H1 (cell line): Measurements from ENCODE around the gene ALPI. TPM values are rescaled to one million over a fixed set of nuclear protein-coding genes. Genes with fewer than 3 reads are reported as not detected.

Experiments used
- CTCF ChIA-PET: fragments of 300-600 bp; sonication (Branson Sonifier 250); formaldehyde crosslinking; loops from one replicate; lab custom pipeline; 2021; ENCODE audit not compliant: partially characterized antibody; lab: Charles Lee
- POLR2A ChIA-PET: fragments of 300-600 bp; sonication (Branson Sonifier 250); formaldehyde crosslinking; loops from one replicate; lab custom pipeline; 2021; ENCODE audit warnings: inconsistent platforms; ENCODE audit not compliant: partially characterized antibody; lab: Charles Lee
- DNase-seq, 2 experiments: peaks; one replicate each; pipeline versions ENCODE4 v3.0.0 to v3.0.0-alpha.2; 2010 to 2022; ENCODE audit warnings: low spot score in 2 of 2, low read depth in 1 of 2, mixed read lengths in 1 of 2
- FAIRE-seq: peaks from 2 replicates; lab custom pipeline; 2011; peaks lifted over from hg19 to GRCh38; lab: Jason Lieb, UNC
- H2AFZ ChIP-seq: 2 replicates; pipeline ENCODE4 v1.8.1; 2012; ENCODE audit warnings: low read length, inconsistent platforms
- H2AK5ac ChIP-seq: 2 replicates; pipeline ENCODE4 v1.6.1; 2013; ENCODE audit warnings: low read depth, low read length
- H2BK120ac ChIP-seq: replicated peaks from 2 replicates; pipeline ENCODE3; 2013; ENCODE audit warnings: low read depth, low read length, inconsistent platforms
- H2BK12ac ChIP-seq: 2 replicates; pipeline ENCODE4 v1.6.1; 2013; ENCODE audit warnings: low read depth, low read length
- H2BK15ac ChIP-seq: 2 replicates; pipeline ENCODE4 v1.6.1; 2013; ENCODE audit warnings: low read length
- H2BK20ac ChIP-seq: 2 replicates; pipeline ENCODE4 v1.6.1; 2013; ENCODE audit warnings: low read length
- H2BK5ac ChIP-seq: 2 replicates; pipeline ENCODE4 v1.6.1; 2013; ENCODE audit warnings: low read depth, low read length
- H3K14ac ChIP-seq: 2 replicates; pipeline ENCODE4 v1.6.1; 2013; ENCODE audit warnings: inconsistent platforms; ENCODE audit not compliant: insufficient read length
- H3K18ac ChIP-seq: 2 replicates; pipeline ENCODE4 v1.6.1; 2013; ENCODE audit warnings: low read length; ENCODE audit errors: extremely low read depth
- H3K23ac ChIP-seq: 2 replicates; pipeline ENCODE4 v1.6.1; 2013; ENCODE audit warnings: inconsistent platforms; ENCODE audit not compliant: insufficient read length
- H3K23me2 ChIP-seq: 2 replicates; pipeline ENCODE4 v1.6.1; 2013; ENCODE audit warnings: low read depth, low read length
- H3K27ac ChIP-seq: 2 replicates; pipeline ENCODE4 v1.6.1; 2011; ENCODE audit warnings: low read depth, low read length, inconsistent platforms
- H3K27me3 ChIP-seq, 4 experiments: replicated peaks in 1 of 4; 1 replicate in 1 of 4; 2 replicates in 3 of 4; pipeline versions ENCODE4 v1.6.1 to v1.8.1; 2011 to 2013; ENCODE audit warnings: low read length in 3 of 4, mild to moderate bottlenecking in 3 of 4, inconsistent platforms in 2 of 4, mixed read lengths in 2 of 4, moderate library complexity in 1 of 4; ENCODE audit not compliant: control insufficient read depth in 3 of 4, insufficient read depth in 3 of 4; ENCODE audit errors: extremely low read depth in 1 of 4
- H3K36me3 ChIP-seq, 4 experiments: 2 replicates each; pipeline versions ENCODE4 v1.6.1 to v1.8.1; 2011 to 2013; ENCODE audit warnings: mild to moderate bottlenecking in 4 of 4, low read length in 3 of 4, moderate library complexity in 2 of 4, control low read depth in 1 of 4, inconsistent platforms in 1 of 4; ENCODE audit not compliant: insufficient read depth in 4 of 4, control insufficient read depth in 2 of 4
- H3K4ac ChIP-seq: replicated peaks from 2 replicates; pipeline ENCODE3; 2013; ENCODE audit warnings: low read length, low read depth, mixed read lengths, inconsistent platforms; ENCODE audit not compliant: insufficient read length
- H3K4me1 ChIP-seq, 4 experiments: replicated peaks in 1 of 4; 1 replicate in 1 of 4; 2 replicates in 3 of 4; pipeline versions ENCODE4 v1.6.1 to v1.8.1; 2011 to 2013; ENCODE audit warnings: low read length in 3 of 4, inconsistent platforms in 2 of 4, mixed read lengths in 1 of 4; ENCODE audit not compliant: insufficient read depth in 4 of 4, control insufficient read depth in 3 of 4
- H3K4me2 ChIP-seq, 2 experiments: 2 replicates each; pipeline versions ENCODE4 v1.6.1 to v1.8.1; 2011 to 2013; ENCODE audit warnings: low read depth in 2 of 2, low read length in 2 of 2, control low read depth in 1 of 2, inconsistent platforms in 1 of 2, mild to moderate bottlenecking in 1 of 2; ENCODE audit not compliant: insufficient read depth in 1 of 2
- H3K4me3 ChIP-seq, 4 experiments: fragments of 200-600, 300-600 bp in 1 of 4; sonication (generic), shearing (Covaris generic), sonication (Bioruptor Twin) in 1 of 4; 2 replicates each; pipeline versions ENCODE4 v1.5.1 to v1.8.1; 2011 to 2016; ENCODE audit warnings: low read length in 4 of 4, low read depth in 3 of 4, control low read depth in 2 of 4, inconsistent platforms in 2 of 4, mild to moderate bottlenecking in 2 of 4, mixed read lengths in 1 of 4, moderate library complexity in 1 of 4; ENCODE audit not compliant: insufficient read depth in 2 of 4; ENCODE audit errors: extremely low read depth in 1 of 4
- H3K56ac ChIP-seq: replicated peaks from 2 replicates; pipeline ENCODE3; 2013; ENCODE audit warnings: low read depth, mild to moderate bottlenecking, mixed read lengths, low read length, inconsistent platforms; ENCODE audit not compliant: insufficient read length
- H3K79me1 ChIP-seq: 2 replicates; pipeline ENCODE4 v1.6.1; 2013; ENCODE audit warnings: low read depth, low read length, control low read depth
- H3K79me2 ChIP-seq, 2 experiments: 2 replicates each; pipeline versions ENCODE4 v1.6.1 to v1.8.1; 2012 to 2013; ENCODE audit warnings: low read length in 2 of 2, mild to moderate bottlenecking in 2 of 2, inconsistent platforms in 1 of 2; ENCODE audit not compliant: insufficient read depth in 2 of 2, control insufficient read depth in 1 of 2
- H3K9ac ChIP-seq, 4 experiments: replicated peaks in 1 of 4; 1 replicate in 1 of 4; 2 replicates in 3 of 4; pipeline versions ENCODE4 v1.6.1 to v1.8.1; 2011 to 2013; ENCODE audit warnings: low read depth in 3 of 4, low read length in 3 of 4, control low read depth in 2 of 4, mild to moderate bottlenecking in 2 of 4, moderate library complexity in 2 of 4, inconsistent platforms in 1 of 4; ENCODE audit errors: extremely low read depth in 1 of 4
- H3K9me3 ChIP-seq, 2 experiments: 2 replicates each; pipeline versions ENCODE4 v1.6.1 to v1.8.1; 2012 to 2013; ENCODE audit warnings: mild to moderate bottlenecking in 2 of 2, moderate library complexity in 2 of 2, control low read depth in 1 of 2, inconsistent platforms in 1 of 2, low read depth in 1 of 2, low read length in 1 of 2, mixed read lengths in 1 of 2; ENCODE audit not compliant: insufficient read depth in 2 of 2
- H4K20me1 ChIP-seq, 2 experiments: replicated peaks in 1 of 2; 2 replicates each; pipeline versions ENCODE3 to v1.8.1; 2011 to 2013; ENCODE audit warnings: inconsistent platforms in 2 of 2, low read length in 2 of 2, mild to moderate bottlenecking in 1 of 2; ENCODE audit not compliant: insufficient read depth in 2 of 2, control insufficient read depth in 1 of 2
- H4K5ac ChIP-seq: 2 replicates; pipeline ENCODE4 v1.6.1; 2013; ENCODE audit warnings: low read length, low read depth, mixed read lengths, inconsistent platforms; ENCODE audit not compliant: insufficient read length
- H4K8ac ChIP-seq: 2 replicates; pipeline ENCODE4 v1.8.0; 2013; ENCODE audit warnings: mild to moderate bottlenecking, moderate library complexity, low read length, inconsistent platforms; ENCODE audit not compliant: insufficient read depth; ENCODE audit errors: extremely low read depth
- H4K91ac ChIP-seq: replicated peaks from 2 replicates; pipeline ENCODE3; 2013; ENCODE audit warnings: low read length, mixed read lengths, inconsistent platforms; ENCODE audit not compliant: insufficient read length
- BCL11A ChIP-seq, 2 experiments: IDR thresholded peaks; one replicate each; pipeline ENCODE4 v1.6.1; 2011; ENCODE audit warnings: low read depth in 2 of 2, low read length in 2 of 2, mild to moderate bottlenecking in 2 of 2
- HDAC2 ChIP-seq, 2 experiments: fragments of 300-600 bp in 1 of 2; sonication (generic) in 1 of 2; IDR thresholded peaks; 2 replicates each; pipeline ENCODE4 v1.6.1; 2011 to 2012; ENCODE audit warnings: low read depth in 2 of 2, low read length in 2 of 2, mild to moderate bottlenecking in 2 of 2, moderate library complexity in 2 of 2, borderline replicate concordance in 1 of 2, inconsistent platforms in 1 of 2
- HDAC6 ChIP-seq: IDR thresholded peaks from one replicate; pipeline ENCODE4 v1.7.1; 2012; ENCODE audit warnings: low read depth, mild to moderate bottlenecking, inconsistent platforms, low read length, moderate library complexity
- MAFK ChIP-seq: IDR thresholded peaks from 2 replicates; pipeline ENCODE4 v1.6.1; 2012; ENCODE audit warnings: low read depth, mild to moderate bottlenecking, improper control_type of control experiment, low read length
- PHF8 ChIP-seq: fragments of 200-600 bp; sonication (generic); conservative IDR thresholded peaks from 2 replicates; pipeline ENCODE4 v1.7.1; 2012; ENCODE audit warnings: low read depth, mild to moderate bottlenecking, inconsistent platforms, low read length, moderate library complexity
- RNF2 ChIP-seq: fragments of 200-900, 300-1000 bp; sonication (generic); IDR thresholded peaks from 2 replicates; pipeline ENCODE4 v1.7.1; 2016; ENCODE audit warnings: borderline replicate concordance, low read depth, mild to moderate bottlenecking, antibody characterized with exemption, low read length; ENCODE audit not compliant: poor library complexity, severe bottlenecking; ENCODE audit errors: missing control alignments
- SIN3A ChIP-seq, 2 experiments: IDR thresholded peaks in 1 of 2; conservative IDR thresholded peaks in 1 of 2; 2 replicates each; pipeline ENCODE4 v1.6.1; 2011 to 2012; ENCODE audit warnings: low read length in 2 of 2, improper control_type of control experiment in 1 of 2, low read depth in 1 of 2, mild to moderate bottlenecking in 1 of 2
- SP1 ChIP-seq: IDR thresholded peaks from 2 replicates; pipeline ENCODE4 v1.6.1; 2011; ENCODE audit warnings: low read depth, low read length
- SUZ12 ChIP-seq: fragments of 200-600 bp; sonication (generic); IDR thresholded peaks from 2 replicates; pipeline ENCODE4 v1.6.1; 2012; ENCODE audit warnings: mild to moderate bottlenecking, inconsistent platforms, low read length, moderate library complexity, mixed read lengths
- TBP ChIP-seq: IDR thresholded peaks from 2 replicates; pipeline ENCODE4 v1.6.1; 2011; ENCODE audit warnings: low read depth, low read length, improper control_type of control experiment
- TCF12 ChIP-seq: IDR thresholded peaks from 2 replicates; pipeline ENCODE4 v1.6.1; 2011; ENCODE audit warnings: low read depth, mild to moderate bottlenecking, low read length
- WGBS, 2 experiments: shearing (Covaris generic) in 1 of 2; methylation state at CpG; one replicate each; pipeline versions ENCODE4 v1.1.6 to v1.1.7; 2013 to 2015; ENCODE audit warnings: low lambda C conversion rate in 2 of 2, mixed read lengths in 2 of 2, inconsistent platforms in 1 of 2, low coverage in 1 of 2, missing lambda C conversion rate in 1 of 2; ENCODE audit not compliant: insufficient replicate concordance in 2 of 2, insufficient coverage in 1 of 2, insufficient read length in 1 of 2; ENCODE audit errors: extremely low coverage in 1 of 2, missing lambda C conversion rate in 1 of 2; 5-methylcytosine and 5-hydroxymethylcytosine counted together
- polyA plus RNA-seq, 7 experiments: library from polyadenylated mRNA; depleted of rRNA in 3 of 7; stranded (reverse) in 5 of 7; unstranded in 2 of 7; fragments of >200 nt in 5 of 7; fragments of 200-250 nt in 2 of 7; gene quantifications; 1 replicate in 5 of 7; 2 replicates in 1 of 7; 4 replicates in 1 of 7; pipeline versions ENCODE4 v1.2.1 to v1.2.3, GENCODE V29; 2011 to 2013; ENCODE audit warnings: missing spikeins in 2 of 7, mixed read lengths in 2 of 7
- total RNA-seq: library from RNA; stranded (reverse); fragmentation: NEBNext Ultra II Directional; extraction: Animal tissue kit (Norgen Biotek cat#: 25700); gene quantifications from 2 replicates; pipeline ENCODE4 v1.2.1, GENCODE V29; 2021
- TF ChIP-seq, protein P1 (sequence below): IDR thresholded peaks from 2 replicates; pipeline ENCODE4 v1.6.1; 2012; ENCODE audit warnings: low read length, inconsistent platforms

ALPI gene
- total and polyA plus RNA-seq, 2 of the 8 experiments (the other 6 are each of a cell fraction or from before 2014, with no cell fraction given), result not detected

- WGBS, 2 experiments, result 83% methylated on average over 10 of the region's 10 CpGs; no CpG with 5 or more reads in 1 of the 2 experiments
- Histone ChIP-seq H2BK20ac (no peak overlapping the region), H3K23ac (no peak overlapping the region), H3K4ac (no peak overlapping the region), H3K56ac (no peak overlapping the region), H3K23me2 (no peaks in the 10 kb centered on the region), H2AFZ (no peak overlapping the region), H3K79me2 (no peaks in the 10 kb centered on the region), H3K4me2 (no peak overlapping the region), H3K18ac (no peak overlapping the region), H2BK12ac (no peak overlapping the region), H2BK120ac (no peak overlapping the region), H4K91ac (no peak overlapping the region), H2AK5ac (no peak overlapping the region), H3K36me3 (no peaks in the 10 kb centered on the region), H4K20me1 (no peaks in the 10 kb centered on the region), H4K5ac (no peak overlapping the region), H2BK15ac (no peak overlapping the region), H3K27me3 (no peaks in the 10 kb centered on the region; a peak in 1 of 7 replicates), H3K4me1 (peaks cover 0 to 12% (median 2%) of the 10 kb centered on the region in 4 experiments; a peak in 5 of 7 replicates), H3K9me3 (no peaks in the 10 kb centered on the region), H3K4me3 (no peak overlapping the region), H3K27ac (no peak overlapping the region), H2BK5ac (no peak overlapping the region), H3K9ac (no peak overlapping the region), H4K8ac (no peak overlapping the region), H3K79me1 (no peaks in the 10 kb centered on the region), H3K14ac (no peak overlapping the region)
- CTCF ChIA-PET, result interaction anchor here (0.6 to 3.6 kb wide), 14 partner anchors 11 to 104 kb away, joined by 3 to 108 read pairs (median 8); partner anchors contain the start of genes CHRNG and PRSS56
- FAIRE-seq (no peak), DNase-seq (no peak)
- POLR2A ChIA-PET, result no interaction called here
- TF ChIP-seq TBP (no peak), RNF2 (no peak), HDAC2 (IDR thresholded peaks at IDR 0.05; ENCODE audit: borderline replicate concordance in 1 of 2, low read depth in 2 of 2, low read length in 2 of 2) (no peak), PHF8 (no peak), SIN3A (conservative IDR thresholded peaks at IDR 0.05 in 1 of 2, IDR thresholded peaks at IDR 0.05 in 1 of 2; ENCODE audit: low read depth in 1 of 2, low read length in 2 of 2) (no peak), HDAC6 (no peak), SP1 (no peak), MAFK (no peak), TCF12 (no peak), BCL11A (IDR thresholded peaks at IDR 0.05; ENCODE audit: low read depth in 2 of 2, low read length in 2 of 2) (no peak), SUZ12 (no peak)
- TF ChIP-seq, protein P1, sequence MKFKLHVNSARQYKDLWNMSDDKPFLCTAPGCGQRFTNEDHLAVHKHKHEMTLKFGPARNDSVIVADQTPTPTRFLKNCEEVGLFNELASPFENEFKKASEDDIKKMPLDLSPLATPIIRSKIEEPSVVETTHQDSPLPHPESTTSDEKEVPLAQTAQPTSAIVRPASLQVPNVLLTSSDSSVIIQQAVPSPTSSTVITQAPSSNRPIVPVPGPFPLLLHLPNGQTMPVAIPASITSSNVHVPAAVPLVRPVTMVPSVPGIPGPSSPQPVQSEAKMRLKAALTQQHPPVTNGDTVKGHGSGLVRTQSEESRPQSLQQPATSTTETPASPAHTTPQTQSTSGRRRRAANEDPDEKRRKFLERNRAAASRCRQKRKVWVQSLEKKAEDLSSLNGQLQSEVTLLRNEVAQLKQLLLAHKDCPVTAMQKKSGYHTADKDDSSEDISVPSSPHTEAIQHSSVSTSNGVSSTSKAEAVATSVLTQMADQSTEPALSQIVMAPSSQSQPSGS, result no peak
Measured at GRCh38 chr2:232448304-232448690, 7.7 kb upstream of the ALPI start.
